Mesenchymal stem cell (in vitro differentiated cells and primary cell): ENCODE measurements around the gene FAM72C.
"Not testable (repeated sequence)": the region's sequence is repeated elsewhere in the genome, so short reads cannot be mapped to it uniquely, and the experiment has no call there.

Experiments used
- DNase-seq: peaks from one replicate; pipeline ENCODE4 v3.0.0-alpha.2; 2013
- H2AFZ ChIP-seq: one replicate; pipeline ENCODE4 v1.6.1; 2013; ENCODE audit warnings: low read depth, mild to moderate bottlenecking, control low read depth, inconsistent platforms, low read length, moderate library complexity
- H2AK5ac ChIP-seq: 2 replicates; pipeline ENCODE4 v1.6.1; 2013; ENCODE audit warnings: low read length, moderate library complexity, mild to moderate bottlenecking, inconsistent platforms; ENCODE audit not compliant: severe bottlenecking
- H2BK120ac ChIP-seq: one replicate; pipeline ENCODE4 v1.6.1; 2013; ENCODE audit warnings: low read depth, mild to moderate bottlenecking, inconsistent platforms, low read length, moderate library complexity
- H2BK12ac ChIP-seq, 2 experiments: one replicate each; pipeline ENCODE4 v1.6.1; 2013; ENCODE audit warnings: inconsistent platforms in 2 of 2, low read length in 2 of 2, mild to moderate bottlenecking in 2 of 2, moderate library complexity in 2 of 2, control low read depth in 1 of 2
- H2BK15ac ChIP-seq: one replicate; pipeline ENCODE4 v1.6.1; 2013; ENCODE audit warnings: mild to moderate bottlenecking, low read depth, inconsistent platforms; ENCODE audit not compliant: poor library complexity, severe bottlenecking
- H2BK5ac ChIP-seq: 2 replicates; pipeline ENCODE4 v1.6.1; 2013; ENCODE audit warnings: low read depth, mild to moderate bottlenecking, low read length, control low read depth, inconsistent platforms; ENCODE audit not compliant: poor library complexity, severe bottlenecking
- H3K14ac ChIP-seq, 2 experiments: one replicate each; pipeline ENCODE4 v1.6.1; 2013; ENCODE audit warnings: inconsistent platforms in 2 of 2, low read length in 2 of 2, control low read depth in 1 of 2, mild to moderate bottlenecking in 1 of 2, moderate library complexity in 1 of 2
- H3K18ac ChIP-seq, 2 experiments: one replicate each; pipeline ENCODE4 v1.6.1; 2013; ENCODE audit warnings: inconsistent platforms in 2 of 2, low read length in 2 of 2, control low read depth in 1 of 2, low read depth in 1 of 2, mild to moderate bottlenecking in 1 of 2
- H3K23ac ChIP-seq, 2 experiments: one replicate each; pipeline ENCODE4 v1.6.1; 2013; ENCODE audit warnings: inconsistent platforms in 2 of 2, low read length in 2 of 2, mild to moderate bottlenecking in 2 of 2, moderate library complexity in 2 of 2, control low read depth in 1 of 2
- H3K27ac ChIP-seq: 2 replicates; pipeline ENCODE4 v1.5.1; 2013; ENCODE audit warnings: mild to moderate bottlenecking, moderate library complexity, low read length, control low read depth, inconsistent platforms; ENCODE audit not compliant: poor library complexity, severe bottlenecking
- H3K27me3 ChIP-seq, 2 experiments: 2 replicates each; pipeline versions ENCODE4 v1.6.1 to v1.7.0; 2013; ENCODE audit warnings: low read length in 2 of 2, mild to moderate bottlenecking in 2 of 2, moderate library complexity in 2 of 2, control low read depth in 1 of 2, inconsistent platforms in 1 of 2; ENCODE audit not compliant: control insufficient read depth in 1 of 2, insufficient read depth in 1 of 2
- H3K36me3 ChIP-seq, 2 experiments: 2 replicates each; pipeline versions ENCODE4 v1.6.1 to v1.7.0; 2013; ENCODE audit warnings: low read length in 2 of 2, control low read depth in 1 of 2, inconsistent platforms in 1 of 2, low read depth in 1 of 2, mild to moderate bottlenecking in 1 of 2; ENCODE audit not compliant: insufficient read depth in 2 of 2, control insufficient read depth in 1 of 2
- H3K4ac ChIP-seq, 2 experiments: one replicate each; pipeline ENCODE4 v1.6.1; 2013; ENCODE audit warnings: inconsistent platforms in 2 of 2, low read length in 2 of 2, mild to moderate bottlenecking in 2 of 2, moderate library complexity in 2 of 2, control low read depth in 1 of 2, low read depth in 1 of 2
- H3K4me1 ChIP-seq: 2 replicates; pipeline ENCODE4 v1.6.1; 2013; ENCODE audit warnings: low read depth, low read length, control low read depth; ENCODE audit not compliant: control insufficient read depth, insufficient read depth
- H3K4me2 ChIP-seq: 2 replicates; pipeline ENCODE4 v1.6.1; 2013; ENCODE audit warnings: low read length, mild to moderate bottlenecking, inconsistent platforms; ENCODE audit not compliant: poor library complexity, severe bottlenecking
- H3K4me3 ChIP-seq, 2 experiments: 2 replicates each; pipeline versions ENCODE4 v1.5.1 to v1.7.0; 2013; ENCODE audit warnings: low read length in 2 of 2, mild to moderate bottlenecking in 2 of 2, control low read depth in 1 of 2, low read depth in 1 of 2; ENCODE audit not compliant: insufficient read depth in 1 of 2
- H3K79me1 ChIP-seq: replicated peaks from 2 replicates; pipeline ENCODE4 v1.6.1; 2013; ENCODE audit warnings: mild to moderate bottlenecking, control low read depth, low read length, inconsistent platforms; ENCODE audit not compliant: poor library complexity, severe bottlenecking
- H3K9ac ChIP-seq: 2 replicates; pipeline ENCODE4 v1.7.0; 2013; ENCODE audit warnings: mild to moderate bottlenecking, low read length, moderate library complexity
- H3K9me3 ChIP-seq: 2 replicates; pipeline ENCODE4 v1.7.0; 2013; ENCODE audit warnings: mild to moderate bottlenecking, low read length; ENCODE audit not compliant: control insufficient read depth
- H4K8ac ChIP-seq: one replicate; pipeline ENCODE4 v1.6.1; 2013; ENCODE audit warnings: inconsistent platforms, mild to moderate bottlenecking, low read length, moderate library complexity
- H4K91ac ChIP-seq: one replicate; pipeline ENCODE4 v1.6.1; 2013; ENCODE audit warnings: mild to moderate bottlenecking, low read length, inconsistent platforms
- WGBS: methylation state at CpG from one replicate; pipeline ENCODE4 v1.1.7; 2013; ENCODE audit warnings: mixed read lengths; 5-methylcytosine and 5-hydroxymethylcytosine counted together

FAM72C gene

GRCh38 chr1:143947749-143948148, 24.0 kb downstream of the FAM72C start:
- H2BK120ac ChIP-seq, H3K79me1 ChIP-seq, H3K4me1 ChIP-seq, H2AK5ac ChIP-seq, H3K23ac ChIP-seq, H3K4me3 ChIP-seq, H3K27ac ChIP-seq, H2BK15ac ChIP-seq, H3K18ac ChIP-seq, H2BK5ac ChIP-seq, H3K9ac ChIP-seq, H4K8ac ChIP-seq, H3K14ac ChIP-seq, H3K27me3 ChIP-seq, H3K36me3 ChIP-seq, H3K9me3 ChIP-seq, H3K4me2 ChIP-seq, H2AFZ ChIP-seq, H4K91ac ChIP-seq, H2BK12ac ChIP-seq, H3K4ac ChIP-seq, DNase-seq: not testable (repeated sequence)
- WGBS = no CpG with 5 or more reads among the region's 2 CpGs

- H2AK5ac ChIP-seq, H3K27ac ChIP-seq, H3K9me3 ChIP-seq, H3K79me1 ChIP-seq, H3K23ac ChIP-seq, H3K4me2 ChIP-seq, H4K91ac ChIP-seq, H3K18ac ChIP-seq, H2AFZ ChIP-seq, H3K14ac ChIP-seq, H3K4me3 ChIP-seq, DNase-seq, H2BK5ac ChIP-seq, H4K8ac ChIP-seq, H2BK120ac ChIP-seq, H3K27me3 ChIP-seq, H2BK15ac ChIP-seq, H3K9ac ChIP-seq, H3K36me3 ChIP-seq, H3K4me1 ChIP-seq, H3K4ac ChIP-seq, H2BK12ac ChIP-seq: not testable (repeated sequence)
- no CpG with 5 or more reads among the region's 3 CpGs for WGBS
Observed at GRCh38 chr1:143945253-143945652, 26.5 kb downstream of the FAM72C start.

GRCh38 chr1:143944576-143945240, 27.1 kb downstream of the FAM72C start:
- not testable (repeated sequence) for H3K18ac ChIP-seq, H3K9ac ChIP-seq, DNase-seq, H3K23ac ChIP-seq, H3K4ac ChIP-seq, H2BK120ac ChIP-seq, H3K4me2 ChIP-seq, H3K27me3 ChIP-seq, H3K14ac ChIP-seq, H4K8ac ChIP-seq, H2BK5ac ChIP-seq, H2AK5ac ChIP-seq, H3K9me3 ChIP-seq, H4K91ac ChIP-seq, H2BK12ac ChIP-seq, H3K36me3 ChIP-seq, H3K27ac ChIP-seq, H2BK15ac ChIP-seq, H3K4me1 ChIP-seq, H3K4me3 ChIP-seq, H2AFZ ChIP-seq, H3K79me1 ChIP-seq
- no CpG with 5 or more reads among the region's 5 CpGs for WGBS

DNA sequence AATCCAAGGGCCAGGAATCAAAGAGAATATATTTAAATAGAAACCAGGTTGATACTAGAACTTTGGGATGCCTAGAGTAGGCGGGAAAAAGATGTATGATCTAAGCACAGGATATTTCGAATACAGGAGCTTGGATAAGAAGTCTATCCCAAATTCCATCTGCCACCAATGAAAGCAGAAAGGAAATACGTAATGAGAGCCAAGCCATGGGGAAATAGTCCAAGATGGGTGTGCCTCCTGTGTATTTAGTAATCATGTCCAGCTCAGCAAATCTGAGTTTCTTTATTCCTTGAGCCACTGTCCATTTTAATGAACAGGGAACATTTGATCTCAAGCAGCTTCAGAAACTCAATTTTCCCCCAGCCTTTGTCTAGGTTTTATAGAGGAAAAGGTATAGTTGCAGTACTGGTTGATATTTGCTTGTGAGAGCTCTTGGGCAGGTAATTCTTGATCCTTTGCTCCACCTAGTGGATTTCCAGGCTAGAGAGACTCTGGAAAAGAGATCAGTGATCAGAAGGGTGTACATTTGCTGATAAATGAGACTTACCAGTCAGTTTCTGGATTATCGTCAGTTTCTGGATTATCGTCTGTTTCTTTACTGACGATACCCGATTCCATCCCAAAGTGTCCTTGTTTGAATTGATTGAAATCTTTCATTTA, 28.3 kb downstream of the FAM72C start:
- not testable (repeated sequence) for H3K27me3 ChIP-seq, H3K27ac ChIP-seq, H2BK12ac ChIP-seq

More for the DNA sequence above, 28.3 kb downstream of the FAM72C start:
- no CpG with 5 or more reads among the region's 7 CpGs for WGBS
- not testable (repeated sequence) for H2BK120ac ChIP-seq, H2BK5ac ChIP-seq, H3K9ac ChIP-seq, H3K14ac ChIP-seq, H3K9me3 ChIP-seq, H3K18ac ChIP-seq, H3K4me1 ChIP-seq, H2BK15ac ChIP-seq, H2AK5ac ChIP-seq, H4K91ac ChIP-seq, H4K8ac ChIP-seq, H3K4me3 ChIP-seq, H2AFZ ChIP-seq, H3K36me3 ChIP-seq, DNase-seq, H3K4me2 ChIP-seq, H3K79me1 ChIP-seq, H3K23ac ChIP-seq, H3K4ac ChIP-seq
